ENCODE data around the gene STXBP4. TPM values are rescaled to one million over a fixed set of nuclear protein-coding genes. Genes with fewer than 3 reads are reported as not detected.

STXBP4 gene
- total RNA-seq, 1 experiment from 2014 or later = 16.5 TPM

DNA sequence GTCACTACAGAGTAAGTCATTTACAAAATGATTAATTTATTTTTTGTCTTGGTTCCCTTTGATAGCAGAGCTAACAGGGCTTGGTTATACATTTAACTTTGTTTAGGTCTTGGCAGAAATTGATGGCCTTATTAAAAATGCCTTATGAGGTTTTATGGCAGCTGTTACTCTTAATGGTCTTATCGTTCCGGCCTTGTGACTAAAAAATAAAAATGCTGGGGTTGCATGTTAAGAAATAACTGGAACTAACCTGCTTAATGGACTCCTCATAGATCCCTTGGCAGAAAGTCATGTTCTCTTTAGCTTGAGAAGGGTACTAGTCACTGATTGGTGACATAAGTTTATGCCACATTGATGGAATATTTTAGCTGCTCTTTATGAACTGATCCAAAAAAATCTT, 18.4 kb upstream of the STXBP4 start:
- Histone ChIP-seq H3T11ph (ENCODE audit: low read length) (no peak overlapping the region), H2BK5ac (ENCODE audit: insufficient read length, low read length) (no peak overlapping the region), H3K4me1 (ENCODE audit: insufficient read depth, low read length) (no peaks in the 10 kb centered on the region), H4K91ac (ENCODE audit: insufficient read length, low read depth, low read length) (no peak overlapping the region), H2BK12ac (ENCODE audit: insufficient read length, low read depth, low read length) (no peak overlapping the region), H2BK120ac (ENCODE audit: low read depth, low read length, poor library complexity, severe bottlenecking) (no peak overlapping the region), H3K56ac (ENCODE audit: insufficient read length, low read depth, low read length) (no peak overlapping the region), H2BK20ac (ENCODE audit: low read depth, low read length, poor library complexity, severe bottlenecking) (no peak overlapping the region), H3K4ac (ENCODE audit: low read depth, low read length) (no peak overlapping the region), H3K4me2 (ENCODE audit: insufficient read depth, insufficient read length, low read length) (no peak overlapping the region), H3K23ac (ENCODE audit: insufficient read length, low read depth, low read length) (no peak overlapping the region), H2AFZ (ENCODE audit: low read length) (no peak overlapping the region), H3K14ac (ENCODE audit: insufficient read depth, low read length) (no peak overlapping the region), H2AK5ac (ENCODE audit: insufficient read length, low read length) (no peak overlapping the region), H3K23me2 (ENCODE audit: insufficient read length, low read depth, low read length, poor library complexity, severe bottlenecking) (no peaks in the 10 kb centered on the region), H3K27me3 (ENCODE audit: insufficient read depth, low read length) (no peaks in the 10 kb centered on the region), H4K8ac (replicated peaks; ENCODE audit: insufficient read length, low read depth, low read length) (no peak overlapping the region), H3K9ac (ENCODE audit: extremely low read depth, insufficient read length, low read length) (no peak overlapping the region), H3K79me1 (ENCODE audit: insufficient read depth, low read depth, low read length, poor library complexity, severe bottlenecking) (no peaks in the 10 kb centered on the region), H4K5ac (ENCODE audit: insufficient read length, low read depth, low read length) (no peak overlapping the region), H3K18ac (ENCODE audit: insufficient read length, low read depth, low read length) (no peak overlapping the region), H3K9me3 (ENCODE audit: control insufficient read depth, low read depth, low read length) (no peaks in the 10 kb centered on the region), H4K20me1 (ENCODE audit: control insufficient read depth, insufficient read depth, insufficient read length) (no peaks in the 10 kb centered on the region), H3K79me2 (ENCODE audit: insufficient read depth, low read length) (no peaks in the 10 kb centered on the region), H3K27ac (ENCODE audit: insufficient read length, low read depth, low read length) (no peak overlapping the region), H2BK15ac (ENCODE audit: low read depth, low read length) (no peak overlapping the region)
- H3K36me3 Mint-ChIP-seq (ENCODE audit: insufficient read depth in 1 of 3, low read depth in 3 of 3) = peaks cover 32 to 67% (median 51%) of the 10 kb centered on the region in 3 experiments
- DNase-seq = no peak
- WGBS (ENCODE audit: extremely low coverage, insufficient read length, low lambda C conversion rate) = no CpG with 5 or more reads among the region's 2 CpGs
- H3K27ac Mint-ChIP-seq = no peak overlapping the region
- TF ChIP-seq, protein P1, sequence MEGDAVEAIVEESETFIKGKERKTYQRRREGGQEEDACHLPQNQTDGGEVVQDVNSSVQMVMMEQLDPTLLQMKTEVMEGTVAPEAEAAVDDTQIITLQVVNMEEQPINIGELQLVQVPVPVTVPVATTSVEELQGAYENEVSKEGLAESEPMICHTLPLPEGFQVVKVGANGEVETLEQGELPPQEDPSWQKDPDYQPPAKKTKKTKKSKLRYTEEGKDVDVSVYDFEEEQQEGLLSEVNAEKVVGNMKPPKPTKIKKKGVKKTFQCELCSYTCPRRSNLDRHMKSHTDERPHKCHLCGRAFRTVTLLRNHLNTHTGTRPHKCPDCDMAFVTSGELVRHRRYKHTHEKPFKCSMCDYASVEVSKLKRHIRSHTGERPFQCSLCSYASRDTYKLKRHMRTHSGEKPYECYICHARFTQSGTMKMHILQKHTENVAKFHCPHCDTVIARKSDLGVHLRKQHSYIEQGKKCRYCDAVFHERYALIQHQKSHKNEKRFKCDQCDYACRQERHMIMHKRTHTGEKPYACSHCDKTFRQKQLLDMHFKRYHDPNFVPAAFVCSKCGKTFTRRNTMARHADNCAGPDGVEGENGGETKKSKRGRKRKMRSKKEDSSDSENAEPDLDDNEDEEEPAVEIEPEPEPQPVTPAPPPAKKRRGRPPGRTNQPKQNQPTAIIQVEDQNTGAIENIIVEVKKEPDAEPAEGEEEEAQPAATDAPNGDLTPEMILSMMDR (conservative IDR thresholded peaks at IDR 0.05) = no peak
- H3K27me3 Mint-ChIP-seq (ENCODE audit: low read depth) = no peaks in the 10 kb centered on the region
- H3K4me3 Mint-ChIP-seq = no peak overlapping the region
- H3K9me3 Mint-ChIP-seq = no peaks in the 10 kb centered on the region
- H3K4me1 Mint-ChIP-seq = no peaks in the 10 kb centered on the region

Measured in H9 (cell line).